ENCODE data around the gene CEL. TPM values are rescaled to one million over a fixed set of nuclear protein-coding genes. Genes with fewer than 3 reads are reported as not detected.

The CEL gene
- total RNA-seq, 4 donors from 2014 or later, result 0.38 to 31.2 (median 8.4) TPM

GRCh38 chr9:133054966-133055365 is 6.8 kb upstream of the CEL start:
- DNase-seq (ENCODE audit: low spot score in 2 of 2), result no peak
- TF ChIP-seq POLR2A (IDR thresholded peaks at IDR 0.05) (no peak), CTCF (IDR thresholded peaks at IDR 0.05) (no peak)
- intact Hi-C loops (cut with DNase I; ENCODE audit: low total_unique reads), result no loop called here
- WGBS, 2 donors, result 71 to 81% methylated on average over 12 to 16 of the region's 16 CpGs
- no peak overlapping the region for H3K4me3 ChIP-seq (ENCODE audit: low read depth, poor library complexity, severe bottlenecking)

- TF ChIP-seq POLR2A (IDR thresholded peaks at IDR 0.05) (no peak), CTCF (IDR thresholded peaks at IDR 0.05) (no peak)
- H3K4me3 ChIP-seq (ENCODE audit: low read depth, poor library complexity, severe bottlenecking), result no peak overlapping the region
- intact Hi-C loops (cut with DNase I; ENCODE audit: low total_unique reads), result no loop called here
- no peak for DNase-seq (ENCODE audit: low spot score in 2 of 2)
- 91 to 92% methylated on average over 17 of the region's 17 CpGs for WGBS, 2 donors
Measured at GRCh38 chr9:133055788-133056420, 5.9 kb upstream of the CEL start.

GRCh38 chr9:133056533-133056932 is 5.2 kb upstream of the CEL start:
- intact Hi-C loops (cut with DNase I; ENCODE audit: low total_unique reads), result no loop called here

GRCh38 chr9:133057006-133057405 is 4.8 kb upstream of the CEL start:
- intact Hi-C loops (cut with DNase I; ENCODE audit: low total_unique reads), result no loop called here
- DNase-seq (ENCODE audit: low spot score in 2 of 2), result no peak
- TF ChIP-seq CTCF (IDR thresholded peaks at IDR 0.05), result no peak
- no peak for TF ChIP-seq POLR2A (IDR thresholded peaks at IDR 0.05)
- 72 to 85% methylated on average over 3 to 8 of the region's 8 CpGs for WGBS, 2 donors
- no peak overlapping the region for H3K4me3 ChIP-seq (ENCODE audit: low read depth, poor library complexity, severe bottlenecking)

More at GRCh38 chr9:133056533-133056932, 5.2 kb upstream of the CEL start:
- H3K4me3 ChIP-seq (ENCODE audit: low read depth, poor library complexity, severe bottlenecking), result no peak overlapping the region
- TF ChIP-seq CTCF (IDR thresholded peaks at IDR 0.05), result no peak
- no peak for TF ChIP-seq POLR2A (IDR thresholded peaks at IDR 0.05)
- 42 to 67% methylated on average over 7 to 13 of the region's 13 CpGs for WGBS, 2 donors
- no peak for DNase-seq (ENCODE audit: low spot score in 2 of 2)

GRCh38 chr9:133057553-133057952 is 4.2 kb upstream of the CEL start:
- intact Hi-C loops (cut with DNase I; ENCODE audit: low total_unique reads), result no loop called here
- H3K4me3 ChIP-seq (ENCODE audit: low read depth, poor library complexity, severe bottlenecking), result no peak overlapping the region
- WGBS, 2 donors, result 90 to 98% methylated on average over 12 of the region's 12 CpGs
- TF ChIP-seq CTCF (IDR thresholded peaks at IDR 0.05) (no peak), POLR2A (IDR thresholded peaks at IDR 0.05) (no peak)
- no peak for DNase-seq (ENCODE audit: low spot score in 2 of 2)

GRCh38 chr9:133058071-133058470 is 3.7 kb upstream of the CEL start:
- TF ChIP-seq CTCF (IDR thresholded peaks at IDR 0.05) (no peak), POLR2A (IDR thresholded peaks at IDR 0.05) (no peak)
- 63 to 65% methylated on average over 6 to 7 of the region's 7 CpGs for WGBS, 2 donors
- no peak overlapping the region for H3K4me3 ChIP-seq (ENCODE audit: low read depth, poor library complexity, severe bottlenecking)
- no peak for DNase-seq (ENCODE audit: low spot score in 2 of 2)
- intact Hi-C loops (cut with DNase I; ENCODE audit: low total_unique reads), result no loop called here

All from lower leg skin (tissue), 4 donors.